ENCODE results near the gene ZNF41. TPM values are rescaled to one million over a fixed set of nuclear protein-coding genes. Genes with fewer than 3 reads are reported as not detected.
"Not testable (repeated sequence)": the region's sequence is repeated elsewhere in the genome, so short reads cannot be mapped to it uniquely, and the experiment has no call there.

The ZNF41 gene
- total RNA-seq, 1 donor from 2014 or later, result 15.4 TPM

DNA sequence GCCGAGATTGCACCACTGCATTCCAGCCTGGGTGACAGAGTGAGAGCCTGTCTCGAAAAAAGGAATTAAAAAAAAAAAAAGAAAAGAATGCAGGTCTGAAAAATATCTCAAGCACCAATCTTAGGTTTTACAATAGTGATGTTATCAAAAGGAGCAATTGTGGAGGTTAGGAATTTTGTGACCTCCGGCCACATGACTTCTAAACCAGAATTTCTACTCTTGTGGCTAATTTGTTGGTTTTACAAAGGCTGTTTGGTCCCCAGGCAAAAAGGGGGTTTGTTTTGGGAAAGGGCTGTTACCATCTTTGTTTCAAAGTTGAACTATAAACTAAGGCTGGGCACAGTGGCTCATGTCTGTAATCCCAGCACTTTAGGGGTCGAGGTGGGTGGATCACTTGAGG is 15.4 kb upstream of the ZNF41 start:
- intact Hi-C loops (cut with DNase I), result no loop called here

GRCh38 chrX:47497271-47497888 is 14.4 kb upstream of the ZNF41 start:
- no peak for DNase-seq (ENCODE audit: low spot score)
- intact Hi-C loops (cut with DNase I), result no loop called here

More for the DNA sequence above, 15.4 kb upstream of the ZNF41 start:
- no peak for DNase-seq (ENCODE audit: low spot score)

GRCh38 chrX:47492133-47492532 is 9.1 kb upstream of the ZNF41 start:
- DNase-seq (ENCODE audit: low spot score); intact Hi-C loops (cut with DNase I): not testable (repeated sequence)

DNA sequence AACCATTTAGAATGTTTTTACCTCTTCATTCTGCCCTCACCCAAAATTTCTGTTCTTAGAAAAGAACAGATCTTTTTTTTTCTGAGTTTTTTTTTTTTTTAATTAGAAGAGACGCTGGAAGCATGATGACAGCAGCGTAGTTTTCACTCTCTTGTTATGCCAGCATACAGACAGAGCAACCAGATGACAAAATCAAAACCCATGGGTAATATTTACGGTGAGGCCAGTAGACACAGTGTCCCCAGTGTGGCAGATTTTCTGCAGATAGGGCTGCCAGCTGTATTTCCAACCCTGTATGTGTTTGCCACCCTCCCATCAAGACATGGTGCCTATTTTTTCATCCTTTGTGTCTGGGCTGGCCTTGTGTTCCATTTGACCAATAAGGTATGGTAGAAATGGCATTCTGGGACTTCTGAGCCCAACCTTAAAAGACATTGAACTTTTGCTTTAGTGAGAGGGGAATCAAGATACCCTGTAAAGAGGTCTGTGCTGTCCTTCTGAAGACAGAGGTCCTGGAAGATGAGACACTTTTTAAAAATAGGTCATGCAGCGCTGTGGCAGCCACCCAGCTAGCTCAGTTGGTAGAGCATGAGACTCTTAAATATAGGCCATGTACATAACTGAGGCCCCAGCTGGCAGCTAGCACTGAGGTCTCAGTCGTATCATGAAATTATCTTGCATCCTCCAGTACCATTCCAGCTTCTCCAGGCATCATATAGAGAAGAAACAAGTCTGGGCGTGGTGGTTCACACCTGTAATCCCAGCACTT is 6.7 kb upstream of the ZNF41 start:
- intact Hi-C loops (cut with DNase I), result no loop called here
- no peak for DNase-seq (ENCODE audit: low spot score)

- DNase-seq (ENCODE audit: low spot score), result no peak
- intact Hi-C loops (cut with DNase I), result no loop called here
Measured at GRCh38 chrX:47484885-47485284, 1.9 kb upstream of the ZNF41 start.

- intact Hi-C loops (cut with DNase I), result no loop called here
- no peak for DNase-seq (ENCODE audit: low spot score)
Measured at GRCh38 chrX:47483306-47484268, 565 bp upstream of the ZNF41 start.

- intact Hi-C loops (cut with DNase I), result no loop called here
- DNase-seq (ENCODE audit: low spot score), result no peak
Measured at GRCh38 chrX:47482065-47482511, 934 bp downstream of the ZNF41 start.

DNA sequence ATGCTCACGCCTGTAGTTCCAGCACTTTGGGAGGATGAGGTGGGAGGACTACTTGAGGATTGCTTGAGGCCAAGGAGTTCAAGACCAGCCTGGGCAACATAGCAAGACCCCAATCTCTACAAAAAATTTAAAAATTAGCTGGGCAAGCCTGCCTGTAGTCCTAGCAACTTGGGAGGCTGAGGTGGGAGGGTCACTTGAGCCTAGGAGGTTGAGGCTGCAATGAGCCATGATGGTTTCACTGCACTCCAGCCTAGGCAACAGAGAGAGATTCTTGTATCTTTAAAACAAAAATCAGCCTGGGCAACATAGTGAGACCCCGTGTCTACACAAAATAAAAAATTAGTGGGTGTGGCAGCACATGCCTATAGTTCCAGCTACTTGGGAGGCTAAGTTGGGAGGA is 1.9 kb downstream of the ZNF41 start:
- no peak for DNase-seq (ENCODE audit: low spot score)
- intact Hi-C loops (cut with DNase I), result no loop called here

DNA sequence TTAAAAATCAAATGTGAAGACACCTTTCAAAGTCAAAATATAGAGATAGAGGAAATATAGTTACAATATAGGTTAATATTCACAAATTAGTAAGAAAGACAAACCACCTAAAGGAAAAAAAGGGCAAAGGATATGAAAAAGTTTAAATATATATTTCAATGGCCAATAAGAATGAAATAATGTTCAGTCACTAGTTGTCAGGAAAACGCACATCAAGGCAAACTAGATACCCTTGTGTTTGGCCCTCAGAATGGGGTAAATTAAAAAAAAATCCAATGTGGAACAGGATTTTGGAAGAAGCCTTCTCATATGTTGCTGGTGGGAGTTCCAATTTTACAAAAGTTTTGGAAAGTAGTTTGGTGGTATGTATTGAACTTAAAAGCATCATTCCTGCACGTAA is 2.4 kb downstream of the ZNF41 start:
- DNase-seq (ENCODE audit: low spot score), result no peak
- intact Hi-C loops (cut with DNase I), result no loop called here

GRCh38 chrX:47475476-47475875 is 7.5 kb downstream of the ZNF41 start:
- DNase-seq (ENCODE audit: low spot score), result no peak
- intact Hi-C loops (cut with DNase I), result no loop called here

DNA sequence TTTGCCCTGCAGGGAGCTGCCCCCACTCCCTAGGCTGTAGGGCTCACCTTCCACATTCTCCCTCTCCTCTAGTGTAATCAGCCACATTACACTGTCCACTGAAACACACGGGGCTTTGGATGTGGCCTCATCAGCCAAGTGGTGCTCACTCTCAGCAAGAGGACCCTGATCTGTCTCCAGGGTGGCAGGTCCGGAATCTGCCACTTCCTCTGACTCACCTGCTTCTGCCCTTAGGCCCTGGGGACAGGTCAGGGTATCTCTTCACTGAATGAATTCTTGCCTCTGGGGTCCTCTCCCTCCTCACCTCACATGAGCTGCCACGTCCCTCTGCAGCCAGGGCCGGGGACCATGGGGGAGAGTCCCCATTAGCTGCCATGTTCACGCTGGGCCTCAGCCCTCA is 15.9 kb downstream of the ZNF41 start:
- no peak for DNase-seq (ENCODE audit: low spot score)
- intact Hi-C loops (cut with DNase I), result no loop called here

- no peak for DNase-seq (ENCODE audit: low spot score)
- intact Hi-C loops (cut with DNase I), result no loop called here
Measured at GRCh38 chrX:47460561-47460960, 22.5 kb downstream of the ZNF41 start.

GRCh38 chrX:47458528-47458927 is 24.5 kb downstream of the ZNF41 start:
- no peak for DNase-seq (ENCODE audit: low spot score)
- intact Hi-C loops (cut with DNase I), result no loop called here

DNA sequence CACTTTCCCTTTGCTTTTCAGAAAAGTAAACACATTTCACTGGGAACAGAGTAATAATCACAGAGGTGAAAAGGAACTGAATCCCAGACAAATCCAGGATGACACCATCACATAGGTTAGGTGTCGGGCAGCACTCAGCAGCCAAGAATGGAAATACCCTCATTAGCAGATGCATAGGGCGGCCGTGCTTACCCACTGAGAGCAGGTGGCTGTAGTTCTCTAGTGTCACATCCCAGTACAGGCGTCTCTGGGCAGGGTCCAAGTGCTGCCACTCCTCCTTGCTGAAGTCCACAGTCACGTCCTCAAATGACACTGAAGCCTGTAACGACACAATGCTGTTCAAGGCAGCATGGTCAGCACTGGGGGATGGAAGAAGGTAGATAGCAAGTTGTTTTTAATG is 26.9 kb downstream of the ZNF41 start:
- intact Hi-C loops (cut with DNase I), result no loop called here

GRCh38 chrX:47452112-47452511 is 30.9 kb downstream of the ZNF41 start:
- DNase-seq (ENCODE audit: low spot score), result no peak
- intact Hi-C loops (cut with DNase I), result no loop called here

More for the DNA sequence above, 26.9 kb downstream of the ZNF41 start:
- DNase-seq (ENCODE audit: low spot score), result no peak

DNA sequence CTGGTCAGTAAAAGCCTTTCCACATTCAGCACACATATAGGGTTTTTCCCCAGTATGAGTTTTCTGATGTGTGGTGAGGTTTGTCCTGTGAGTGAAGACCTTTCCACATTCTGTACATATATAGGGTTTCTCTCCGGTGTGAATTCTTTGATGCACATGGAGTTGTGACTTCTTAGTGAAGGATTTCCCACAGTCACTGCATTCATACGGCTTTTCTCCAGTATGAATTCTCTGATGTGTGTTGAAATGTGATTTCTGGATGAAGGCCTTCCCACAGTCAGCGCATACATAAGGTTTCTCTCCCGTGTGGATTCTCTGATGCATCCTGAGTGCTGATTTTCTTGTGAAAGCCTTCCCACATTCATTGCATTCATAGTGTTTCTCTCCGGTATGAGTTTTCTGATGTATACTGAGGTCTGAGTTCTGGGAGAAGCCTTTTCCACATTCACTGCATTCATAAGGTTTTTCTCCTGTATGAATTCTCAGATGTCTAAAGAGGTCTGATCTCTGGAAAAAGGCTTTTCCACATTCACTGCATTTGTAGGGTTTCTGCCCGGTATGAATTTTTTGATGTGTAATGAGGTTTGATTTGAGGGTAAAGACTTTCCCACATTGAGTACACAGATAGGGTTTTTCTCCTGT is 34.7 kb downstream of the ZNF41 start:
- intact Hi-C loops (cut with DNase I), result no loop called here
- no peak for DNase-seq (ENCODE audit: low spot score)

- no peak for DNase-seq (ENCODE audit: low spot score)
- intact Hi-C loops (cut with DNase I), result no loop called here
Measured at GRCh38 chrX:47447607-47448006, 35.4 kb downstream of the ZNF41 start.

GRCh38 chrX:47446971-47447370 is 36.1 kb downstream of the ZNF41 start:
- intact Hi-C loops (cut with DNase I), result no loop called here
- no peak for DNase-seq (ENCODE audit: low spot score)

DNA sequence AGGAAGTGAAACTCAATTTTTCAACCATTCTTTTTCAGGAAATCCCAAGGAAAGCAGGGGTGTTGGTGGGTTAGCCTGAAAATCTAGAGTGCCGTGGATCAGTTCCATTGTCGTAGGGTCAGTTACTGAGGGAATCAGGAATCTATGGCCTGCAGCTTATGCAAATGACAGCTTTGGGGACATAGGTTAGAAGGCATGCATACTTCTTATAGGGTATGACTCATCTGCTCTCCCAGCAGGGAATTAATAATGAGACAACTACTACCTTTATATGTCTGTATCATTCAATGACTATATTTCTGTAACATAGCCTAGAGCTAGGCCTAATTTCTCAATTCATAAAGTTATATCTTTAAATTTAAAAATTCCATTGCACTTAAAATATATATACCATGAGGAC is 36.6 kb downstream of the ZNF41 start:
- no peak for DNase-seq (ENCODE audit: low spot score)
- intact Hi-C loops (cut with DNase I), result no loop called here

DNA sequence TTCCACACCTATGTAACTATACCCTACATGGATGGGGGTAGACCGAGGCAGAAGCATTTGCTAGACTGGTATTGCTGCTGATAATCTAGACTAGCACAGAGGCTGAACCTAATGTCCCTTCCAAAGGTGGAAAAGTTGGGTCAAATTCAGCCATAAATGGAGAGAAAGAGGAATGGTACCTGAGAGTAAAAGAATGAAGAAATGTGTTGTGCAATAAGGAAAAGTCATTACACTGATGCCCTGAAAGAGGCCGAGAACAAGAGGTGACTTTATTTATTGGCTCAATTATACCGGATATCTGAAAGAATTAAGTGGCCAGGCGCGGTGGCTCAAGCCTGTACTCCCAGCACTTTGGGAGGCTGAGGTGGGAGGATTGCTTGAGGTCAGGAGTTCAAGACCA is 52.1 kb downstream of the ZNF41 start:
- no peak for DNase-seq (ENCODE audit: low spot score)
- intact Hi-C loops (cut with DNase I), result no loop called here
